RWPE2 (cell line): ENCODE data around the gene FAM222A.

Experiments
- ATAC-seq: fragments of 200-7000 bp; cut with Tn5 transposase; 3 replicates; pipeline ENCODE4 v1.9.1; 2021; ENCODE audit warnings: low read depth
- DNase-seq: peaks from one replicate; pipeline ENCODE4 v3.0.0-alpha.2; 2020; ENCODE audit warnings: low spot score
- H3K27ac ChIP-seq: fragments of 450-650 bp; 2 replicates; pipeline ENCODE4 v1.5.1; 2017; ENCODE audit warnings: mild to moderate bottlenecking; ENCODE audit not compliant: poor library complexity, severe bottlenecking
- H3K27me3 ChIP-seq: fragments of 250-450 bp; sonication (Bioruptor Pico); 2 replicates; pipeline ENCODE4 v1.5.1; 2021; ENCODE audit warnings: mild to moderate bottlenecking, moderate library complexity; ENCODE audit not compliant: insufficient read depth, poor library complexity, severe bottlenecking
- H3K36me3 ChIP-seq: fragments of 250-450 bp; sonication (Bioruptor Pico); 2 replicates; pipeline ENCODE4 v1.5.1; 2020; ENCODE audit warnings: low read depth, mild to moderate bottlenecking, moderate library complexity
- H3K4me1 ChIP-seq: fragments of 250-450 bp; sonication (Bioruptor Pico); 2 replicates; pipeline ENCODE4 v1.5.1; 2021; ENCODE audit warnings: mild to moderate bottlenecking, moderate library complexity; ENCODE audit not compliant: insufficient read depth, poor library complexity, severe bottlenecking
- H3K4me3 ChIP-seq: fragments of 250-450 bp; sonication (Bioruptor Pico); 2 replicates; pipeline ENCODE4 v1.5.1; 2021; ENCODE audit warnings: mild to moderate bottlenecking, moderate library complexity; ENCODE audit not compliant: severe bottlenecking
- H3K9me3 ChIP-seq: fragments of 250-450 bp; sonication (Bioruptor Pico); 2 replicates; pipeline ENCODE4 v1.5.1; 2021; ENCODE audit warnings: mild to moderate bottlenecking, moderate library complexity; ENCODE audit not compliant: severe bottlenecking
- TF ChIP-seq, protein P1 (sequence below): fragments of 450-650 bp; IDR thresholded peaks from one replicate; pipeline ENCODE4 v1.5.1; 2017; ENCODE audit warnings: mild to moderate bottlenecking, moderate library complexity; ENCODE audit not compliant: poor library complexity, severe bottlenecking

FAM222A gene

DNA sequence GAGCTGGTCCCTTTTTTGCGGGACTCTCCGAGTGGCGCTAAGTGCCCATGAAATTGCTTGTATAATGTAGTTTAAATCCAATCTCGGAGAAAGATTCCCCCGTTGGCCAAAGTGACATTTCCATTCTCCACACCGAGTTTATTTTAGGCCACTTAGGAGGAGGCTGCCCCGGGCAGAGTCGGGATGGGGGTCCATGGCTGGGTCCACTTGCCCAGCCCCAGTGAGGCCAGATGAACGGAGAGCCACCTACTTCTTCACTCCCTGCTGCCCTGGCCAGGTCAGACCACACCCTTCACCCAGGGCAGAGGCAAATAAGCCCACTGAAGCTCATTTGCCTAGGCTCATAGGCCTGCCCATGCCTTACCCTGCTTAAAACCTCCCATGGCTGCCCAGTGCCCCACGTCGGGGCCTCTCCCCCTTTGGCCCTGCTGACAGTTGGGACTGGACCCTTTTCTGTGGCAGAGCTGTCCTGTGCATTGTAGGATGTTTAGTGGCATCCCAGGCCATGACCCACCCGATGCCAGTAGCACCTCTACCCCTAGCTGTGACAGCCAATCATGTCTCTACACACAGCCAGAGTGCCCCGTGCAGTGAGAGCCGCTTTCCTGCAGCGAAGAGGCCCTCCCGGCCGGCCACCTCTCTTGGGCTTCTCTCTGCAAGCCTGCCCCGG lies 51.3 kb downstream of the FAM222A start:
- no peak for ATAC-seq
- Histone ChIP-seq H3K4me1 (no peaks in the 10 kb centered on the region), H3K27me3 (no peaks in the 10 kb centered on the region), H3K27ac (no peak overlapping the region), H3K9me3 (no peaks in the 10 kb centered on the region), H3K4me3 (no peak overlapping the region), H3K36me3 (no peaks in the 10 kb centered on the region)
- TF ChIP-seq, protein P1, sequence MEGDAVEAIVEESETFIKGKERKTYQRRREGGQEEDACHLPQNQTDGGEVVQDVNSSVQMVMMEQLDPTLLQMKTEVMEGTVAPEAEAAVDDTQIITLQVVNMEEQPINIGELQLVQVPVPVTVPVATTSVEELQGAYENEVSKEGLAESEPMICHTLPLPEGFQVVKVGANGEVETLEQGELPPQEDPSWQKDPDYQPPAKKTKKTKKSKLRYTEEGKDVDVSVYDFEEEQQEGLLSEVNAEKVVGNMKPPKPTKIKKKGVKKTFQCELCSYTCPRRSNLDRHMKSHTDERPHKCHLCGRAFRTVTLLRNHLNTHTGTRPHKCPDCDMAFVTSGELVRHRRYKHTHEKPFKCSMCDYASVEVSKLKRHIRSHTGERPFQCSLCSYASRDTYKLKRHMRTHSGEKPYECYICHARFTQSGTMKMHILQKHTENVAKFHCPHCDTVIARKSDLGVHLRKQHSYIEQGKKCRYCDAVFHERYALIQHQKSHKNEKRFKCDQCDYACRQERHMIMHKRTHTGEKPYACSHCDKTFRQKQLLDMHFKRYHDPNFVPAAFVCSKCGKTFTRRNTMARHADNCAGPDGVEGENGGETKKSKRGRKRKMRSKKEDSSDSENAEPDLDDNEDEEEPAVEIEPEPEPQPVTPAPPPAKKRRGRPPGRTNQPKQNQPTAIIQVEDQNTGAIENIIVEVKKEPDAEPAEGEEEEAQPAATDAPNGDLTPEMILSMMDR, result no peak
- DNase-seq, result no peak

DNA sequence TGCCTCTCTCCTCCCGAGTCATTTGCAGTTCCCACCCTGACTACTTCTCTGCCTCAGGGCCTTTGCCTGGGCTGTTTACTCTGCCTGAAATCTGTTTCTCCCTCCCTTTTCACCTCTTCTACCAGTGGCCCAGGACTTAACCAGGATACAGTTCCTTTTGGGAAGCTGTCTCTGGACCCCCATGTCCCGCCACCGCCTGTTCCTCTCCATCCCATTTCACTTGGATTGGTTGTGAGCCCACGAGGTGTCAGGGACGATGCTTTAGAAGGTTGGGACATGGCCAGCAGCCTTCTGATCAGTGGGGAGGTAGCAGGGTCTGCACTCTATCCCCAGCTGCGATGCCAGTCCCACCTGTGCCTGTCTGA lies 51.8 kb downstream of the FAM222A start:
- TF ChIP-seq, protein P1, result no peak
- no peak overlapping the region for H3K4me3 ChIP-seq
- H3K4me1 ChIP-seq, result no peaks in the 10 kb centered on the region
- ATAC-seq (no peak), DNase-seq (no peak)
- no peaks in the 10 kb centered on the region for H3K9me3 ChIP-seq
- H3K36me3 ChIP-seq, result no peaks in the 10 kb centered on the region
- no peaks in the 10 kb centered on the region for H3K27me3 ChIP-seq
- no peak overlapping the region for H3K27ac ChIP-seq

DNA sequence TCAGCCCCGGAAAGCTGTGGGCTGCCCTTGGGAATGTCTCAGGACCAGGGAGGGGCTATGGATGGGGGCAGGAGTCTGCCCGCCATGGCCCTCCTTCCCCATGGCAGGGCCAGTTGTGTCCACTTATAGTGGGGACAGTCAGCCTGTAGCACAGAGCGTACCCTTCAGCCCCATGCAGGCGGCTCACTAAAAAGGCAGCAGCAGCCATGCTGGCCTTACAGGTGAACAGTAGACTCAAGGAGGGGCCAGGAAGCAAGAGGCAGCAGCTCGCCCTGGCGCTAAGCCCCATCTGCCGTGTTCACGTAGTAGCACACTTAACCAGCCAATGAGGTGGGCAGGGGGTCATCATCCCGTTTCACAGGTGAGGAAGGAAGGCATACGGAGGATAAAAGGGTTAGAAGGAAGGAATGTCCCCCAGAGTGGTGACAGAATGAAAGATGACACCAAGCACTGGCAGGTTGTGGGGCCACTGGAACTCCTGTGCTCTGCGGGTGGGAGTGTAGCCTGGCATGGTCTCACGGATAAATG lies 52.7 kb downstream of the FAM222A start:
- no peak for DNase-seq
- Histone ChIP-seq H3K4me3 (no peak overlapping the region), H3K27ac (no peak overlapping the region), H3K4me1 (no peaks in the 10 kb centered on the region), H3K36me3 (no peaks in the 10 kb centered on the region), H3K27me3 (no peaks in the 10 kb centered on the region), H3K9me3 (no peaks in the 10 kb centered on the region)
- TF ChIP-seq, protein P1, result no peak
- ATAC-seq, result no peak

DNA sequence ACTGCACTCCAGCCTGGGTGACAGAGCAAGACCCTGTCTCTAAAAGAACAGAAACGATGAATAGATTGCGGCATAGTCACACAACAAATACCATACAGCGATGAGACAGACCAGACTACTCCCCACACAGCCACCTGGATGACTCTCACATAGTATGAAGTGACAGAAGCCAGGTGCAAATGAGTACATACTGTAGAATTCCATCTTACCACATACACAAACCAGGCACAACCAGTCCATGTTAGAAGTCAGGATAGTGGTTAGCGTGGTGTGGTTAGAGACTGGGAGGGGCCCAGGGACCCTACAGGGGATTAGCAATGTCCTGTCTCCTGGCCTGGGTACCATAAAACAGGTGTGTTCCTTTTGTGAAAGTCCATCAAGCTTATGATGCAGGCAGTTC lies 53.8 kb downstream of the FAM222A start:
- DNase-seq (no peak), ATAC-seq (no peak)
- TF ChIP-seq, protein P1, result no peak
- Histone ChIP-seq H3K9me3 (no peaks in the 10 kb centered on the region), H3K36me3 (no peaks in the 10 kb centered on the region), H3K4me3 (no peak overlapping the region), H3K4me1 (no peaks in the 10 kb centered on the region), H3K27ac (no peak overlapping the region), H3K27me3 (no peaks in the 10 kb centered on the region)
